WERI-Rb-1 (cell line): ENCODE measurements around the gene STATH.
"Not testable (repeated sequence)": the region's sequence is repeated elsewhere in the genome, so short reads cannot be mapped to it uniquely, and the experiment has no call there.

Experiments
- DNase-seq: peaks from one replicate; pipeline ENCODE4 v3.0.0-alpha.2; 2020
- H3K27ac ChIP-seq: fragments of 250-450 bp; sonication (Bioruptor Pico); 2 replicates; pipeline ENCODE4 v1.5.1; 2020; ENCODE audit warnings: mild to moderate bottlenecking, moderate library complexity
- H3K27me3 ChIP-seq: fragments of 250-450 bp; sonication (Bioruptor Pico); 2 replicates; pipeline ENCODE4 v1.5.1; 2021; ENCODE audit warnings: mild to moderate bottlenecking, low read depth, moderate library complexity; ENCODE audit not compliant: insufficient read depth, severe bottlenecking
- H3K36me3 ChIP-seq: fragments of 250-450 bp; sonication (Bioruptor Pico); 2 replicates; pipeline ENCODE4 v1.5.1; 2020; ENCODE audit warnings: mild to moderate bottlenecking, moderate library complexity
- H3K4me3 ChIP-seq: 2 replicates; pipeline ENCODE4 v1.5.1; 2011; ENCODE audit warnings: low read depth, mild to moderate bottlenecking, control low read depth, low read length
- H3K9me3 ChIP-seq: fragments of 250-450 bp; sonication (Bioruptor Pico); 2 replicates; pipeline ENCODE4 v1.5.1; 2021; ENCODE audit warnings: mild to moderate bottlenecking, moderate library complexity; ENCODE audit not compliant: severe bottlenecking
- CTCF ChIP-seq: IDR thresholded peaks from 2 replicates; pipeline ENCODE4 v1.5.1; 2011; ENCODE audit warnings: low read depth, mild to moderate bottlenecking, control low read depth, inconsistent platforms, low read length

The STATH gene

GRCh38 chr4:70041652-70042286, 46.0 kb downstream of the STATH start:
- H3K36me3 ChIP-seq = no peaks in the 10 kb centered on the region
- H3K27ac ChIP-seq = no peak overlapping the region
- DNase-seq = no peak
- no peak for TF ChIP-seq CTCF
- H3K4me3 ChIP-seq = no peak overlapping the region
- no peaks in the 10 kb centered on the region for H3K27me3 ChIP-seq
- H3K9me3 ChIP-seq = no peaks in the 10 kb centered on the region

- H3K27me3 ChIP-seq, H3K4me3 ChIP-seq, H3K27ac ChIP-seq, H3K9me3 ChIP-seq, DNase-seq, H3K36me3 ChIP-seq: not testable (repeated sequence)
Observed at GRCh38 chr4:70050138-70050537, 54.4 kb downstream of the STATH start, which contains the start of gene HTN1. Gene HTN1 (plus strand): TSS chr4:70050438. CDS start chr4:70053077, 2,639 bp downstream.
